ENCODE data around the gene DUSP21.
"Not testable (repeated sequence)": the region's sequence is repeated elsewhere in the genome, so short reads cannot be mapped to it uniquely, and the experiment has no call there.

Gene DUSP21

DNA sequence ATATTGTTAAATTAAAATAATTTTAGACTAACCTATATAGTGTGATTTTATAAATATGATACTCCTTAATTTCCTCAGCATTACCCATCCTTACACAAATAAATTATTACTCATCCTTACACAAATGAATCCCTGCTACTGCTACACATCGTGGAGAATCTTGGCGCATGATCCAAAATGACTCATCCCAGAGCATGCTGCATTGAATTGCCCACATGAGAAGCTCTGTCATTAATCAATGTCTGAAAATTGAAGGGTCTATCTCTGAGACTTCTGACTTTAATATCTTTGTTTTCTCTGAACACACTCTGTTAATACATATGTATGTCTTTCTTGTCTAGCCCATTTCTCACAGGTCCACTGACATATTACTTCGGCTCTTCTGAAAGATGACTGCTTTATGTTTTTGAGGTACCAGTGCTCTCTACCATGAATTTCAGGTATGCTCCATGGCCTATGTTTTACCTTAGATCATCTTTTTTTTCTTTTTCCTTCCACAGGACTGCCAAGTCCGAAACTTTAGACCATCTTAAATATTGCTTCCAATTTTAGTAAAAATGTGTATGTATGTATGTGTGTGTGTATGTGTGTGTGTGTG is 15.7 kb upstream of the DUSP21 start:
- H3K4me3 ChIP-seq (ENCODE audit: low read length) = no peak overlapping the region
- peak; percentile 85 for DNase-seq (ENCODE audit: low read depth)
- TF ChIP-seq, protein P1, sequence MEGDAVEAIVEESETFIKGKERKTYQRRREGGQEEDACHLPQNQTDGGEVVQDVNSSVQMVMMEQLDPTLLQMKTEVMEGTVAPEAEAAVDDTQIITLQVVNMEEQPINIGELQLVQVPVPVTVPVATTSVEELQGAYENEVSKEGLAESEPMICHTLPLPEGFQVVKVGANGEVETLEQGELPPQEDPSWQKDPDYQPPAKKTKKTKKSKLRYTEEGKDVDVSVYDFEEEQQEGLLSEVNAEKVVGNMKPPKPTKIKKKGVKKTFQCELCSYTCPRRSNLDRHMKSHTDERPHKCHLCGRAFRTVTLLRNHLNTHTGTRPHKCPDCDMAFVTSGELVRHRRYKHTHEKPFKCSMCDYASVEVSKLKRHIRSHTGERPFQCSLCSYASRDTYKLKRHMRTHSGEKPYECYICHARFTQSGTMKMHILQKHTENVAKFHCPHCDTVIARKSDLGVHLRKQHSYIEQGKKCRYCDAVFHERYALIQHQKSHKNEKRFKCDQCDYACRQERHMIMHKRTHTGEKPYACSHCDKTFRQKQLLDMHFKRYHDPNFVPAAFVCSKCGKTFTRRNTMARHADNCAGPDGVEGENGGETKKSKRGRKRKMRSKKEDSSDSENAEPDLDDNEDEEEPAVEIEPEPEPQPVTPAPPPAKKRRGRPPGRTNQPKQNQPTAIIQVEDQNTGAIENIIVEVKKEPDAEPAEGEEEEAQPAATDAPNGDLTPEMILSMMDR (IDR thresholded peaks at IDR 0.05; ENCODE audit: insufficient read depth, low read depth, low read length, missing control alignments) = no peak

DNA sequence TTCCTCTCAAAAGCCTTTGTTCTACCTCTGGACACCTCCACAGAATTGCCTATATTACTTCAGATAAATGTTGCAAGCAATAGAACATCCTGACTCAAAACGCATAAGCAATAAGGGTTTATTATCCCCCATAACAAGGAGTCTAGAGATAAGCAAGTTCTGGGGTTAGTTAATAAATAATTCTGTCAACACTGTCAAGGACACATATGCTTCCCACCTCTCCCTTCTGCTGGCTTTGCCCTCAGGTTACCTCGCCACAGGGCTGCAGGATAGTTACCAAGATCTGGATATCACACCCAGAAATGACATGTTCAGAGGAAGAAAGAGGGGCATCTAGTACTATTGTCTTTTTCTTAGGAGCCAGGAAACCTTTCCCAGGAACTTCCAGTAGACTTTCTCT is 14.0 kb upstream of the DUSP21 start:
- no peak overlapping the region for H3K4me3 ChIP-seq (ENCODE audit: low read length)
- TF ChIP-seq, protein P1 (IDR thresholded peaks at IDR 0.05; ENCODE audit: insufficient read depth, low read depth, low read length, missing control alignments) = no peak
- DNase-seq (ENCODE audit: low read depth) = no peak

DNA sequence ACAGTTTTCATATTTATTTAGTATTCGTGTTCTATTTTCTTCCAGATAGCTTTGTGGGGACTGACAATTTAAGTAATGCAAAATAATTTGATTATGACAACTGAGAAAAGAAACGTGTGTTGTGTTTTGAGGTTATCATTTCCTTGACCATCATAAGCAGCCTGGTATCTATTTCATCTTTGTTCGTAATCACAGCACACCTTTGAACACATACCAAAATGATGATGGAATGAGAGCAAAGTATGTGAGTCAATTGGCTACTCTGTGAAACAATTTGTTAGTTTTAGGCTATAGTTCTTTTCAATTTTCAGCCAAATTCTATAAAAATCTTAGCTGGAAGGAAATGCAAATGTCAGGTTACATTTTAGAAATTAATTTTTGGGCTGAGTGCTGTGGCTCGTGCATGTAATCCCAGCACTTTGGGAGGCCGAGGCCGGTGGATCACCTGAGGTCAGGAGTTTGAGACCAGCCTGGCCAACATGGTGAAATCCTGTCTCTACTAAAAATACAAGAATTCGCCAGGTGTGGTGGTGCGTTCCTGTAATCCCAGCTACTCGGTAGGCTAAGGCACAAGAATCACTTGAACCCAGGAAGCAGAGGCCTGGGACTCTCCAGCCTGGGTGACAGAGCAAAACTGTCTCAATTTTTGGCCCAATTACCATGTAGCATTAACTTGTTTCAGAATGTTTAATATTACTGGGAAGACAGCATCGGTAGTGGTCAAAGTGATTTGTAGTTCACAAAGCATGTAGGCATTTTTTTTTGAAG is 1.1 kb upstream of the DUSP21 start:
- DNase-seq (ENCODE audit: low read depth) = peak; percentile 22
- TF ChIP-seq, protein P1 (IDR thresholded peaks at IDR 0.05; ENCODE audit: insufficient read depth, low read depth, low read length, missing control alignments) = no peak
- H3K4me3 ChIP-seq (ENCODE audit: low read length) = no peak overlapping the region

DNA sequence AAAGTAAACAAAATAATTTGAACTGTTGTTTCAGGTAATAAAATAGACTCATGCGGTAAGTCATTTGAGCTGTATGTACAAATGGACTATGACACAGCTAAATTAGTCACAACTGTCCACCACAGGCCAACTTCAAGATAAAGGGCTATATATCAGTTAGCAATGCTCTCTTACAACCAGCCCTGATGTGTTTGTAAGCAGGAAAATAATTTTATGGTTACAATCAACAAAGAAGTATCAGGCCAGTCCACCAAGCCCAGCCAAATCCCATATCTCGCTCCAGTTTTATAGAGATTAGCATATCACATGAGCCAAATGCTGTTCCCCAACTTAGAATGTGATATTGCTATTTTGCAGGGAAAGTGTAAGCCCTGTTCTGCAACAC is 511 bp upstream of the DUSP21 start:
- TF ChIP-seq, protein P1 (IDR thresholded peaks at IDR 0.05; ENCODE audit: insufficient read depth, low read depth, low read length, missing control alignments) = no peak
- peak; percentile 43 for DNase-seq (ENCODE audit: low read depth)
- no peak overlapping the region for H3K4me3 ChIP-seq (ENCODE audit: low read length)

DNA sequence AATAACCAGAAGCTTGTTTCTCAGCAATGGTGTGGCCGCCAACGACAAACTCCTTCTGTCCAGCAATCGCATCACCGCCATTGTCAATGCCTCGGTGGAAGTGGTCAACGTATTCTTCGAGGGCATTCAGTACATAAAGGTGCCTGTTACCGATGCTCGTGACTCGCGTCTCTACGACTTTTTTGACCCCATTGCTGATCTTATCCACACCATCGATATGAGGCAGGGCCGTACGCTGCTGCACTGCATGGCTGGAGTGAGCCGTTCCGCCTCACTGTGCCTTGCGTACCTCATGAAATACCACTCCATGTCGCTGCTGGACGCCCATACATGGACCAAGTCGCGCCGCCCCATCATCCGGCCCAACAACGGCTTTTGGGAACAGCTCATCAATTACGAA is 383 bp downstream of the DUSP21 start:
- no peak for DNase-seq (ENCODE audit: low read depth)
- TF ChIP-seq, protein P1 (IDR thresholded peaks at IDR 0.05; ENCODE audit: insufficient read depth, low read depth, low read length, missing control alignments) = no peak

DNA sequence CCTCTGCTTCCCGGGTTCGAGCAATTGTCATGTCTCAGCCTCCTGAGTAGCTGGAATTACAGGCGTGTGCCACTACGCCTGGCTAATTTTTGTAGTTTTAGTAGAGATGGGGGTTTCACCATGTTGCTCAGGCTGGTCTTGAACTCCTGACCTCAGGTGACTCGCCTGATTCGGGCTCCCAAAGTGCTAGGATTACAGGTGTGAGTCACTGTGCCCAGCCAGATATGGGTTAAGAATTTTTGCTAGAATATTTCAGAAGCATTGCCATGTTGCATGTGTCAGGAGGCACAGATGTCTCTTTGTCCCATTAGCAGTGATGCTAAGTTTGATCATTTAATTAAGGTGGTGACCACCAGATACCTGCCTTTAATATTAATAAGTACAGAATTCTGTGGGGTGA is 7.1 kb downstream of the DUSP21 start:
- not testable (repeated sequence) for H3K4me3 ChIP-seq (ENCODE audit: low read length); DNase-seq (ENCODE audit: low read depth)

More for the DNA sequence above, 383 bp downstream of the DUSP21 start:
- no peak overlapping the region for H3K4me3 ChIP-seq (ENCODE audit: low read length)

DNA sequence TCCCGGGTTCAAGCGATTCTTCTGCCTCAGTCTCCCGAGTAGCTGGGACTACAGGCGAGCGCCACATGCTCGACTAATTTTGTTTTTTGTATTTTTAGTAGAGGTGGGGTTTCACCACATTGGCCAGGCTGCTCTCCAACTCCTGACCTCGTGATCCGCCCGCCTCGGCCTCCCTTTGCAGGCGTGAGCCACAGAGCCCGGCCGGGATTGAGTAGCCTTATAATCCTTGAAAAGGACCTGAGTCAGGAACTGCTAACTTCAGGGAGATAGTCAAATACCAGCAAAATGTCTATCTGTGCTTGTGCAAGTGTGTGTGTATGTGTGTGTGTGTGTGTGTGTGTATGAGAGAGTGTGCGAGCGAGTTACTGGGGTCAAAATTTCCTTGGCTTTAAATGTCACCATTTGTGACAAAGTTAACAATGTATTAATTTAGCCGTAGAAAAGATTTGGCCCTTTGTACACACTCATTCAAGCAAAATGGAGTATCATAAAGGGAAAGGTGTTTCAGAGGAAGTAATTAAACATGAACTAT is 27.4 kb downstream of the DUSP21 start:
- peak; percentile 14 for DNase-seq (ENCODE audit: low read depth)
- H3K4me3 ChIP-seq (ENCODE audit: low read length) = peak overlapping the region; percentile 60
- TF ChIP-seq, protein P1 (IDR thresholded peaks at IDR 0.05; ENCODE audit: insufficient read depth, low read depth, low read length, missing control alignments) = no peak
